Caki2 (cell line): Measurements from ENCODE around the gene HOXD12. TPM values are rescaled to one million over a fixed set of nuclear protein-coding genes. Genes with fewer than 3 reads are reported as not detected.

Experiments
- DNase-seq: peaks from one replicate; pipeline ENCODE4 v3.0.0-alpha.2; 2015; ENCODE audit warnings: low read depth
- in situ Hi-C: cut with HindIII; loops from 2 replicates; pipeline ENCODE4 v1.10.0; 2016; ENCODE audit warnings: low sequenced_read_pairs, low pct_unique_long_range_greater_than_20kb, mixed read lengths
- total RNA-seq: library from RNA; depleted of rRNA; stranded (reverse); fragments of >200 nt; shearing (Covaris generic); gene quantifications from 2 replicates; pipeline ENCODE4 v1.2.3, GENCODE V29; 2014; ENCODE audit warnings: low replicate concordance

Gene HOXD12
- total RNA-seq, 1 experiment from 2014 or later = not detected

- no peak for DNase-seq
- in situ Hi-C loops = no loop called here
Measured at GRCh38 chr2:176079831-176080539, 19.6 kb upstream of the HOXD12 start.

- no peak for DNase-seq
- in situ Hi-C loops = no loop called here
Measured at GRCh38 chr2:176080540-176081375, 18.8 kb upstream of the HOXD12 start.

DNA sequence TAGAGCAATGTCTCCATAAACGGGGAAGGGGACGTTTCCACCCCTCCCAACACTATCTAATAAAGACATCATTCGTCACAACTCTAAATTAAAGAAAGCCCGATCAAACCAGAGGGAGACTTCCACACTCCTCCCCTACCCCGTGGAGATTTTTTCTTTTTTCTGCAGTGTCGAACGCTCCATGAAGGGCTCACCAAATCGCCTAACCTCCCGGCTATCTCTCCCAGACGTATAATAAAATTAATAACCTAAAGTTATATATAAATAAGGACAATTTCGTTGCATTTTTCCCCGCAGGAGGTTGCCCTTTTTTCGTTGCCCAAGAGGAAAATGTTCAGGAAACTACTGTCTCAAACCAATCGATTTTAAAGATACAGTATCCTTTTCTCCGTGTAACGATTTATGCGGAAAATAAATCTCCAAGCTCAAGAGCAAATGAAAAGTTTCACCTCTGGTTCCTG, 18.2 kb upstream of the HOXD12 start:
- DNase-seq = no peak
- in situ Hi-C loops = no loop called here

GRCh38 chr2:176081837-176082524, 17.6 kb upstream of the HOXD12 start:
- no peak for DNase-seq

DNA sequence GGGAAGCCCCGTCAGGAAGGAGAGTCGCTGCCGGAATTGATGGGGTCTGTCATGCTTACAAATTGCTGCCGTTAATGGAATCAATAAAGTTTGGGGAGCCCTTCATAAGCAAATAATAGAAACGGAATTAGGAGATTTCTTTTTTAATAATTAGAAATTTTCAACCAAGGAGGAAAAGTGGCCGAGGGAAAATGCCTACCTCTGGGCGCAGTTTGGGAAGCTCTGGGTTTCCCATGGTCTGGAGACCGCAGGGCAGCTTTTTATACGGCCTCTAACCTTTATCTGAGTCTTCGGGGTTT, 17.1 kb upstream of the HOXD12 start:
- in situ Hi-C loops = no loop called here
- DNase-seq = no peak

More at GRCh38 chr2:176081837-176082524, 17.6 kb upstream of the HOXD12 start:
- in situ Hi-C loops = no loop called here

DNA sequence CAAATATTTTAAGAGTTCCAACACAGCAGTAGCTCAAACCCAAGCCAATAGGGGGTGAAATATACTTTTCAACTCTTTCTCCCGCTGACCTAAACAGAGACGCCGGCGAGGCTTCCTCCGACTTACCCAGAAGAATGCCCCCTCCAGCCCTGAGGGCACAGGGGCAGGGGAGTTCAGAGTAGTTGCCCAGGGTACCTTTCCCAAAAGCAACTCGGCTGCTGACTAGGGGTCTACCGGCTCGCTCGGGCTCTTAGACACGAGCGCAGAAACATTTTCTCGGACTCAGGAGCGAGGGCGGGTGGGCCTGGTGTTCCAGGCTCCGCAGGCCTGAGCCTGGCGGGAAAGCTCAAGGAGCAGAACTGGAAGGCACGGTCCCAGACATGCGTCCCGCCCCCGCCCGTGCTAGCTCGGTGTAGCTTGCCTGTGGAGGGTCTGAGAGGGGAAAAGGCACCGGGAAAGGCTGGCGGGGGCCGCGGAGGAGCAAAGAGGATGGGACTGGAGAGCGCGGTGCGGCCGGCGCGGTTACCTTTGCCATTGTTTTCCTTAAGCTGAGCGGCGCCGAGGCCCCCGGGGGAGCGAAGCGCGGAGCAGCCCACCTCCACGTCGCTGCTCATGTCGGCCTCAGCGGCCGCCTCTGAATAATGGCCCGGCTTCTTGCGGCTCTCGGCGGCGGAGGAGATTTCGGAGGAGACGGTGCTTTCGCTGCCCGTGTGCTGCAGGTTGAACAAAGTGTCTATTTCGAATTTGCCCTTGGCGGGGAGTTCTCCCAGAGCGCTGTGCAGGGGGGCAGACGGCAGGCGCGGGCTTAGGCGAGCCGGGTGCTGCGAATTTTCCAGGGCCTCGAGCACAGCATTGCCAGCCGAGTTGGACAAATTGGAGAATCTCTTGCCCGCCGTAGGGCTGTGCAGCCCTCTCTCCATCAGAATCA, 16.5 kb upstream of the HOXD12 start:
- DNase-seq = no peak

GRCh38 chr2:176083796-176084261, 15.8 kb upstream of the HOXD12 start, which contains the start of gene EVX2:
EVX2 (minus strand) TSS chr2:176083962; CDS start chr2:176083776, 186 bp downstream.
- no peak for DNase-seq
- in situ Hi-C loops = no loop called here

More for the DNA sequence above, 16.5 kb upstream of the HOXD12 start:
- in situ Hi-C loops = no loop called here

DNA sequence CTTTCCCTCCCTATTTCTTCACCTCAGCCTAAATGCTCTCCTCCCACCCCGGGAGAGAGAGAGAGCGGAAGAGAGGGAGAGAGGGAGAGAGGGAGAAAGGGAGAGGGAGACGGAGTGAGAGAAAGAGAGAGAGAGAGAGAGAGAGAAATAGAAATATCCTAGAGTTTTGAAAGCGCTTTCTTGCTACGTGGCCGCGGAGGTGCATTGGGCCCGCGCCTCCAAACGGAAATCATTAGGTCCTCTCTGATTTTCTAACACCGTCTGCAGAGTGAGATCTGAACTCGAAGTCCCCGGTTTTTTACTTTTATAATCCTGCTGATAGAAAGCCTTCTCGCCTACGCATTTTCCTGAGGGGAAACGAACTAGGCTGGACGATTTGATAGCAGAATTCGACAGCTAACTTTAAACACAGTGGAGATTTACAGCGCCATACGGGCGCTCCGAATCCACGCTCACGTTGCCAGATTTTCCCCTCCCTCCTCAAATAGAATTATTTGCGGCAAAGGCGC, 14.9 kb upstream of the HOXD12 start:
- in situ Hi-C loops = no loop called here
- DNase-seq = no peak

DNA sequence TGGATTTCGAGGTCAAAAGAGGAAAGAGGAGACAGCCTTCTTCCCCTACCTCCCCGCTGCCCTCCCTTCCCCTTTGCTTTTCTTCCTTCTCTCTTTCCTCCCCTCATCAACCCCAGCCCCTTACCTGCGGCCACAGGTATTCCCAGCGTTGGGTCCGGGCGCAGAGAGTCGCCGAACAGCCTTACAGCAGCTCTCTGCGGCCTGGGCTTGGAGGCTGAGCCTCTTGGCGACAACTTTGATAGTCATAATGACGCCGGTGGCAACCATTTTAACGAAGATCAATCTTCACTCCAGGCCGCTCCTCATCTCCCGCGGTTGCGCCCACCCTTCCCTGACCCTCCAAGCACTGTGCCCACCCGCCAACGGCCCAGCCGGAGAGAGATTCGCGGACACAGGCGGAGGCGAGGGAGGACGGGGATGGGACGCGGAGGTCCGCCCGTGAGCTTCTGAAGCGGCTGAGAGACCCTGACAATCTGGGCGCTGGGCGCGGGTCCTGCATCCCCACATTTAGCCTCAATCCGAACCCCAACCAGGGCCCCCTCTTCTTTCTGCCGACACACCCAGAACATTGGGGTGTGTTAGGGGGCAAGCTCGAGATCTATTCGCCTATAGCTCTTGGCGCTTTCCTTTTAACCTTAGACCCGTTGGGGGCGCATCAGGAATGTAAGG, 14.3 kb upstream of the HOXD12 start:
- DNase-seq = no peak
- in situ Hi-C loops = no loop called here

GRCh38 chr2:176085861-176086771, 13.5 kb upstream of the HOXD12 start:
- DNase-seq = peak; percentile 35
- in situ Hi-C loops = no loop called here

- in situ Hi-C loops = no loop called here
- no peak for DNase-seq
Measured at GRCh38 chr2:176087330-176088047, 12.1 kb upstream of the HOXD12 start.

- in situ Hi-C loops = no loop called here
- DNase-seq = peak; percentile 59
Measured at GRCh38 chr2:176088048-176088936, 11.3 kb upstream of the HOXD12 start.

DNA sequence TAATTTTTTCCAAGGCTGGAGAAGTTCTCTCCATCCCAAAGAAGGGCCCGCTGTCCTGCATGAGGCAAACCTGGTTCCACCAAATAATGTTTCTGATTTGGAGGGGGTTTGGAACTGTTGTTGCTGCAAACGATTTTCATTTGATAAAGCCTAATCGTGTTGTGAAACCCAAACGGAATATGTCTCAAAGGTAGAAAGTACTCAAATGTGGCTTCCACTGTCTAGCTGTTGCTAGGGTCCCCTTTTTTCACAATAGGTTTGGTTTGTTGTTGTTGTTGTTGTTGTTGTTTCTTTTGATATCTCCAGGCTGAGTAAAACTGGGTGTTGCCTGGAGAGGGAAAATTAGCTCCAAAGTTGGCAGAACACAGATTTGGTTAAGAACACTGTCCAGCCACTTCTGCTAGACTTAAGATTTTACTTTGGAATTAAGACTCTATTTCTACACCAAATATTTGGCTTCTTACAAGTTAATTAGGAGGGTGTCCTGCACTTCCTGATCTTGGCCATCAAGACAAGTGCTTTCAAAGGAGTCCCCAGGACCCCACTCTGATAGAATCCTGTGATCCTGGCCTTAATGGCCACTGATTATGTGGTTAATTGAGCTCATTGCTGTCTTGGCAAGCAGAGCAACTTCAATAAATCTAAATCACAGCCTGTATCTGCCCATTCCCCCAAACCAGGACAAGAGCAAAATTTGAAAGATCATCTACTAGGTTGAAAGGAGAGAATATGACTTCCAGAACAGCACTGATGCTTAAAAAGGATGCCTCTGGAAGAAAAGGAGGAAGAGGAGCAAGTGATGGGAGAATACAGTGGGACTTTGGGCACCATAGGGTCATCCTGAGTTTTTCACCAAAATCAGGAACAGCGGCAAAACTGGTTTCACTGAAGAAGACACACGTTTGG, 10.4 kb upstream of the HOXD12 start:
- in situ Hi-C loops = no loop called here
- no peak for DNase-seq

DNA sequence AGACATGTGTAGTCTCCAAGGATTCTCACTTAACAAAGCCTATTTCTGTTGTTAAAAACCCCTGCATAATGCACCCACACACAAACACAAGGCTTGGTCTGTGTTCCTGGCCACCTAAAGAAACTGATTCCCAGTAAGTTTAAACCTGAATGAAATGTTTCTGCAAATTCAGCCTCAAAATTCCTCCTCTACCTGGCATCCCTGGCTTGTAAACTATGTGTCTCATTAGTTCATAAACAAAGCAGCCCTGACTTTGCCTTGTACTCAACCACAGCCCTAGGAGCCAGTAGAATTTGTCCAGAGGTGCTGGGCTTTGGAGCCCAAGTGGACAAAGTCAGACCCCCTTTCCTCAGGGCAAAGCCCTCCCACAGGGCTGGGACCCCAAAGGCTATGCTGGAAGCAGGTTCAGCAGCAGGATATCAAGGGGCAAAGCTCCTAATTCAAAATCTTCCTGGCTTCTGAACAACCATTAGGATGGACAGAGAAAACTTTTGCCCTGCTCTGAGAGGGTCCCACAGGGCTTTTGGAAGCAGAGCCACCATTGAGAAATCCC, 9.7 kb upstream of the HOXD12 start:
- DNase-seq = no peak
- in situ Hi-C loops = no loop called here
